HCT116 (cell line): Measurements from ENCODE around the gene KIF18B. TPM values are rescaled to one million over a fixed set of nuclear protein-coding genes. Genes with fewer than 3 reads are reported as not detected.
A peak's percentile ranks its signal among the peaks of the same experiment; 100 is the strongest.

Experiments used
- ATAC-seq: fragments of 200-7000 bp; cut with Tn5 transposase; 2 replicates; pipeline ENCODE4 v1.9.1; 2020; ENCODE audit warnings: mild to moderate bottlenecking, moderate library complexity
- BruUV-seq: library from RNA; stranded (reverse); fragments of 400-500 nt; replicated peaks from 2 replicates; lab custom pipeline; 2021; lab: Mats Ljungman, UMichigan
- CTCF ChIA-PET: fragments of 300-600 bp; sonication (Branson Sonifier 250); formaldehyde crosslinking; loops from one replicate; lab custom pipeline; 2021; ENCODE audit warnings: antibody characterized with exemption; lab: Charles Lee
- POLR2A ChIA-PET: fragments of 300-600, 350-600 bp; sonication (Branson Sonifier 250); formaldehyde crosslinking; loops from one replicate; lab custom pipeline; 2021; ENCODE audit warnings: antibody characterized with exemption; lab: Charles Lee
- RAD21 ChIA-PET, 2 experiments: fragments of 300-600 bp; sonication (Branson Sonifier 250); formaldehyde crosslinking; loops; one replicate each; lab custom pipeline; 2023; ENCODE audit warnings: low total read pairs in 2 of 2; ENCODE audit not compliant: uncharacterized antibody in 2 of 2, unreplicated experiment in 2 of 2, low non-redundant PET in 1 of 2; lab: Charles Lee
- DNase-seq: peaks from one replicate; pipeline ENCODE4 v3.0.0-alpha.2; 2010; ENCODE audit warnings: low read depth, low spot score
- H2AFZ ChIP-seq: fragments of 200-600 bp; shearing (Covaris generic), sonication (generic); 2 replicates; pipeline ENCODE4 v1.6.1; 2017; ENCODE audit warnings: low read depth, mixed run types, mixed read lengths, antibody characterized with exemption, low read length; ENCODE audit not compliant: poor library complexity, severe bottlenecking
- H3K27ac ChIP-seq: 2 replicates; pipeline ENCODE4 v1.5.1; 2012; ENCODE audit warnings: low read depth, low read length
- H3K27me3 ChIP-seq: fragments of 200-600 bp; sonication (generic); 2 replicates; pipeline ENCODE4 v1.6.1; 2016; ENCODE audit warnings: mixed run types, low read length, mixed read lengths; ENCODE audit not compliant: insufficient read depth
- H3K36me3 ChIP-seq, 2 experiments: fragments of 200-500 bp in 1 of 2; fragments of 200-600 bp in 1 of 2; sonication (Bioruptor generic) in 1 of 2; sonication (generic) in 1 of 2; 2 replicates each; pipeline versions ENCODE4 v1.5.1 to v1.6.1; 2014 to 2016; ENCODE audit warnings: low read length in 2 of 2, inconsistent platforms in 1 of 2, mixed read lengths in 1 of 2, mixed run types in 1 of 2; ENCODE audit not compliant: insufficient read depth in 2 of 2, control insufficient read depth in 1 of 2
- H3K4me1 ChIP-seq, 2 experiments: fragments of 200-600 bp in 1 of 2; sonication (generic) in 1 of 2; 2 replicates each; pipeline versions ENCODE4 v1.5.1 to v1.6.1; 2012 to 2017; ENCODE audit warnings: low read length in 2 of 2, inconsistent platforms in 1 of 2, mild to moderate bottlenecking in 1 of 2, mixed read lengths in 1 of 2, mixed run types in 1 of 2, moderate library complexity in 1 of 2; ENCODE audit not compliant: insufficient read depth in 2 of 2, control insufficient read depth in 1 of 2
- H3K4me2 ChIP-seq: fragments of 200-600 bp; sonication (generic); 2 replicates; pipeline ENCODE4 v1.6.1; 2017; ENCODE audit warnings: mixed run types, low read length, mixed read lengths
- H3K4me3 ChIP-seq, 2 experiments: fragments of 200-600 bp in 1 of 2; sonication (generic) in 1 of 2; replicated peaks in 1 of 2; 2 replicates each; pipeline ENCODE4 v1.5.1; 2011 to 2016; ENCODE audit warnings: low read length in 2 of 2, control low read depth in 1 of 2, low read depth in 1 of 2, mild to moderate bottlenecking in 1 of 2, mixed read lengths in 1 of 2, mixed run types in 1 of 2
- H3K79me2 ChIP-seq: fragments of 200-600 bp; sonication (generic); 2 replicates; pipeline ENCODE4 v1.6.1; 2017; ENCODE audit warnings: mild to moderate bottlenecking, mixed run types, low read length, moderate library complexity, mixed read lengths; ENCODE audit not compliant: insufficient read depth
- H3K9ac ChIP-seq: fragments of 200-600 bp; sonication (generic); 2 replicates; pipeline ENCODE4 v1.6.1; 2016; ENCODE audit warnings: low read length, mixed read lengths
- H3K9me2 ChIP-seq: fragments of 200-600 bp; sonication (generic), shearing (Covaris generic); 2 replicates; pipeline ENCODE4 v1.6.1; 2017; ENCODE audit warnings: mixed run types, mild to moderate bottlenecking, moderate library complexity; ENCODE audit not compliant: insufficient read depth
- H3K9me3 ChIP-seq, 2 experiments: fragments of 200-500 bp in 1 of 2; fragments of 200-600 bp in 1 of 2; sonication (Bioruptor generic) in 1 of 2; sonication (generic) in 1 of 2; 2 replicates each; pipeline ENCODE4 v1.6.1; 2014 to 2017; ENCODE audit warnings: low read length in 2 of 2, mixed read lengths in 2 of 2, inconsistent platforms in 1 of 2, low read depth in 1 of 2, mild to moderate bottlenecking in 1 of 2, mixed run types in 1 of 2, moderate library complexity in 1 of 2; ENCODE audit not compliant: control insufficient read depth in 1 of 2, insufficient read depth in 1 of 2
- H4K20me1 ChIP-seq: fragments of 200-600 bp; sonication (generic), shearing (Covaris generic); 2 replicates; pipeline ENCODE4 v1.6.1; 2017; ENCODE audit warnings: mixed run types, mild to moderate bottlenecking, moderate library complexity; ENCODE audit not compliant: insufficient read depth
- CBX3 ChIP-seq: IDR thresholded peaks from 2 replicates; pipeline ENCODE4 v1.6.1; 2012; ENCODE audit warnings: low read depth
- EZH2phosphoT487 ChIP-seq: fragments of 200-600 bp; IDR thresholded peaks from 2 replicates; pipeline ENCODE4 v1.6.1; 2018; ENCODE audit warnings: antibody characterized with exemption, borderline replicate concordance
- POLR2A ChIP-seq: IDR thresholded peaks from 2 replicates; pipeline ENCODE4 v1.7.0; 2011; ENCODE audit warnings: borderline replicate concordance; ENCODE audit not compliant: insufficient read depth, insufficient read length; ENCODE audit errors: extremely low read depth
- RAD21 ChIP-seq: IDR thresholded peaks from 2 replicates; pipeline ENCODE4 v1.6.1; 2012; ENCODE audit warnings: low read depth, mild to moderate bottlenecking
- SIN3A ChIP-seq: IDR thresholded peaks from 2 replicates; pipeline ENCODE4 v1.6.1; 2012; ENCODE audit warnings: low read depth
- SP1 ChIP-seq: IDR thresholded peaks from 2 replicates; pipeline ENCODE4 v1.6.1; 2012; ENCODE audit warnings: low read depth
- SRF ChIP-seq: IDR thresholded peaks from 2 replicates; pipeline ENCODE4 v1.6.1; 2012; ENCODE audit warnings: low read depth
- TCF7L2 ChIP-seq: IDR thresholded peaks from 2 replicates; pipeline ENCODE4 v1.7.0; 2011; ENCODE audit warnings: borderline replicate concordance, inconsistent platforms; ENCODE audit not compliant: insufficient read depth, insufficient read length; ENCODE audit errors: extremely low read depth
- YY1 ChIP-seq: IDR thresholded peaks from 2 replicates; pipeline ENCODE4 v1.6.1; 2011; ENCODE audit warnings: low read length, low read depth, moderate library complexity, mild to moderate bottlenecking; ENCODE audit not compliant: insufficient replicate concordance; ENCODE audit errors: extremely low read depth
- intact Hi-C: fragments of 100-400 bp; cut with micrococcal nuclease; formaldehyde crosslinking; loops from 2 replicates; pipeline ENCODE4 v1.10.0; 2022
- total RNA-seq: library from RNA; stranded (reverse); gene quantifications from one replicate; pipeline ENCODE4 v1.2.1, GENCODE V29; 2021; ENCODE audit not compliant: unreplicated experiment
- TF ChIP-seq, protein P1 (sequence below): IDR thresholded peaks from 2 replicates; pipeline ENCODE4 v1.6.1; 2012
- TF ChIP-seq, protein P2 (sequence below): IDR thresholded peaks from 2 replicates; pipeline ENCODE4 v1.6.1; 2011; ENCODE audit warnings: mild to moderate bottlenecking, low read length, moderate library complexity; ENCODE audit not compliant: insufficient replicate concordance; ENCODE audit errors: extremely low read depth
- TF ChIP-seq, protein P3 (sequence below): IDR thresholded peaks from 2 replicates; pipeline ENCODE4 v1.6.1; 2012; ENCODE audit warnings: low read depth
- TF ChIP-seq, protein P4 (sequence below): IDR thresholded peaks from 2 replicates; pipeline ENCODE4 v1.6.1; 2012

Gene KIF18B
- total RNA-seq, 1 experiment from 2014 or later, result 76.4 TPM

DNA sequence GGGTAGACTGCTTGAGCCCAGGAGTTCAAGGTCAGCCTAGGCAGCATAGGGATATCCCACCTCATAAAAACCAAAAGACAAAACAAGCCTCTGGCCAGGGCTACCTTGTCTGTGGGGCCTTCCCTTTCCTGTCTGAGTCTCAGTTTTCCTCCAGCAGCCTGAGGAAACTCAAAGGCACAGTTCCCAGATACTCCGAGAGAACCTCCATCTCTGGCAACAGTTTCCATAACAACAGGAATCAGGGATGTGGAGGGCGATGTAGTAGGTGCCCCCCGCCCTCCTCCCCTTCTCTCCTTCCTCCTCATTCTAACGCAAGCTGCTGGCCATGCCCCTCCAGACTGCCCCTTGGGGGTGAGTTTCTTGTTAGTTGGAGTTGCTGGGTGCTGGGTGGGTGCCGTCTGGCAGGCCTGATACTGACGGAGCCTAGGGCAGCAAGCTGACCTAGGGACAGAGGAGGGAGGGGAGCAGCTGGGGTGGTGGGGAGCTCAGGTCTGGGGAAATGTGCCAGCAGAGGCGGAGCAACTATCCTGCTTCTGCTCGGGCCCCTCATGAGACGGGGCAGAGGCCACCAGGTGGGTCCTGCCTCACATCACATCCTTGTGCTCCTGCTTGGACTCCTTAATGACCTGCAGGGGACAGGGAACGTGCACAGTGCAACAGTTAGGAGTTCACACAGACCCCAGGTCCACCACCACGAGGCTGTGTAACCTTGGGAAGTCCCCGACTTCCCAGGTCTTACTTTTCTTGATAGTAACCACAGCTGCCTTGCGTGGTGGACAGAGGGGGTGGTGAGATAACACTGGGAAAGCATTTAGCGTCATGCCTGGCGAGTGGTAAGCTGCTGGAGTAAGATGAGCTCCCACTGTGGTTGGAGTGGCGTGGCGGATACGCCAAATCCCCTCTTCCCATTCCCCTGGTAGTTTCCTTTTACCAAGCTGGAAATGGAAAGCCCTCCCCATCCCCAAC lies 40.5 kb downstream of the KIF18B start:
- Histone ChIP-seq H3K79me2 (no peaks in the 10 kb centered on the region), H3K27me3 (no peaks in the 10 kb centered on the region), H3K4me1 (peaks cover 11 to 21% of the 10 kb centered on the region in 2 experiments), H3K9me2 (no peaks in the 10 kb centered on the region), H3K9ac (no peak overlapping the region), H2AFZ (no peak overlapping the region), H4K20me1 (no peaks in the 10 kb centered on the region), H3K27ac (no peak overlapping the region; the same call in 1 of the 2 replicates), H3K36me3 (no peaks in the 10 kb centered on the region), H3K4me2 (peak overlapping the region; percentile 64), H3K4me3 (no peak overlapping the region)
- ATAC-seq, result no peak
- intact Hi-C loops, result no loop called here
- BruUV-seq, result no TSS peak
- POLR2A ChIA-PET, result no interaction called here
- DNase-seq, result no peak
- RAD21 ChIA-PET, result no interaction called here
- CTCF ChIA-PET, result interaction anchor here (1.1 kb wide), 1 partner anchor 13 kb away, joined by 3 read pairs; no protein-coding TSS in a partner anchor
- no peak for TF ChIP-seq SRF
- TF ChIP-seq TCF7L2, result no peak
- TF ChIP-seq, protein P1, sequence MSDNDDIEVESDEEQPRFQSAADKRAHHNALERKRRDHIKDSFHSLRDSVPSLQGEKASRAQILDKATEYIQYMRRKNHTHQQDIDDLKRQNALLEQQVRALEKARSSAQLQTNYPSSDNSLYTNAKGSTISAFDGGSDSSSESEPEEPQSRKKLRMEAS, result no peak
- TF ChIP-seq, protein P2, sequence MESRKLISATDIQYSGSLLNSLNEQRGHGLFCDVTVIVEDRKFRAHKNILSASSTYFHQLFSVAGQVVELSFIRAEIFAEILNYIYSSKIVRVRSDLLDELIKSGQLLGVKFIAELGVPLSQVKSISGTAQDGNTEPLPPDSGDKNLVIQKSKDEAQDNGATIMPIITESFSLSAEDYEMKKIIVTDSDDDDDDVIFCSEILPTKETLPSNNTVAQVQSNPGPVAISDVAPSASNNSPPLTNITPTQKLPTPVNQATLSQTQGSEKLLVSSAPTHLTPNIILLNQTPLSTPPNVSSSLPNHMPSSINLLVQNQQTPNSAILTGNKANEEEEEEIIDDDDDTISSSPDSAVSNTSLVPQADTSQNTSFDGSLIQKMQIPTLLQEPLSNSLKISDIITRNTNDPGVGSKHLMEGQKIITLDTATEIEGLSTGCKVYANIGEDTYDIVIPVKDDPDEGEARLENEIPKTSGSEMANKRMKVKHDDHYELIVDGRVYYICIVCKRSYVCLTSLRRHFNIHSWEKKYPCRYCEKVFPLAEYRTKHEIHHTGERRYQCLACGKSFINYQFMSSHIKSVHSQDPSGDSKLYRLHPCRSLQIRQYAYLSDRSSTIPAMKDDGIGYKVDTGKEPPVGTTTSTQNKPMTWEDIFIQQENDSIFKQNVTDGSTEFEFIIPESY, result no peak
- no peak for TF ChIP-seq YY1
- TF ChIP-seq SIN3A, result no peak
- TF ChIP-seq SP1, result no peak
- no peak for TF ChIP-seq RAD21
- TF ChIP-seq, protein P3, sequence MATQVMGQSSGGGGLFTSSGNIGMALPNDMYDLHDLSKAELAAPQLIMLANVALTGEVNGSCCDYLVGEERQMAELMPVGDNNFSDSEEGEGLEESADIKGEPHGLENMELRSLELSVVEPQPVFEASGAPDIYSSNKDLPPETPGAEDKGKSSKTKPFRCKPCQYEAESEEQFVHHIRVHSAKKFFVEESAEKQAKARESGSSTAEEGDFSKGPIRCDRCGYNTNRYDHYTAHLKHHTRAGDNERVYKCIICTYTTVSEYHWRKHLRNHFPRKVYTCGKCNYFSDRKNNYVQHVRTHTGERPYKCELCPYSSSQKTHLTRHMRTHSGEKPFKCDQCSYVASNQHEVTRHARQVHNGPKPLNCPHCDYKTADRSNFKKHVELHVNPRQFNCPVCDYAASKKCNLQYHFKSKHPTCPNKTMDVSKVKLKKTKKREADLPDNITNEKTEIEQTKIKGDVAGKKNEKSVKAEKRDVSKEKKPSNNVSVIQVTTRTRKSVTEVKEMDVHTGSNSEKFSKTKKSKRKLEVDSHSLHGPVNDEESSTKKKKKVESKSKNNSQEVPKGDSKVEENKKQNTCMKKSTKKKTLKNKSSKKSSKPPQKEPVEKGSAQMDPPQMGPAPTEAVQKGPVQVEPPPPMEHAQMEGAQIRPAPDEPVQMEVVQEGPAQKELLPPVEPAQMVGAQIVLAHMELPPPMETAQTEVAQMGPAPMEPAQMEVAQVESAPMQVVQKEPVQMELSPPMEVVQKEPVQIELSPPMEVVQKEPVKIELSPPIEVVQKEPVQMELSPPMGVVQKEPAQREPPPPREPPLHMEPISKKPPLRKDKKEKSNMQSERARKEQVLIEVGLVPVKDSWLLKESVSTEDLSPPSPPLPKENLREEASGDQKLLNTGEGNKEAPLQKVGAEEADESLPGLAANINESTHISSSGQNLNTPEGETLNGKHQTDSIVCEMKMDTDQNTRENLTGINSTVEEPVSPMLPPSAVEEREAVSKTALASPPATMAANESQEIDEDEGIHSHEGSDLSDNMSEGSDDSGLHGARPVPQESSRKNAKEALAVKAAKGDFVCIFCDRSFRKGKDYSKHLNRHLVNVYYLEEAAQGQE, result no peak
- TF ChIP-seq EZH2phosphoT487, result no peak
- TF ChIP-seq CBX3, result no peak
- no peak for TF ChIP-seq POLR2A
- TF ChIP-seq, protein P4, sequence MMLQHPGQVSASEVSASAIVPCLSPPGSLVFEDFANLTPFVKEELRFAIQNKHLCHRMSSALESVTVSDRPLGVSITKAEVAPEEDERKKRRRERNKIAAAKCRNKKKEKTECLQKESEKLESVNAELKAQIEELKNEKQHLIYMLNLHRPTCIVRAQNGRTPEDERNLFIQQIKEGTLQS, result no peak
- TF ChIP-seq, all 23 proteins: peak for 0
- H3K9me3 ChIP-seq, result no peaks in the 10 kb centered on the region
